ENCODE measurements around the gene MCOLN3. TPM values are rescaled to one million over a fixed set of nuclear protein-coding genes. Genes with fewer than 3 reads are reported as not detected.

MCOLN3 gene
- total RNA-seq, 1 experiment from 2014 or later: 14.2 TPM

DNA sequence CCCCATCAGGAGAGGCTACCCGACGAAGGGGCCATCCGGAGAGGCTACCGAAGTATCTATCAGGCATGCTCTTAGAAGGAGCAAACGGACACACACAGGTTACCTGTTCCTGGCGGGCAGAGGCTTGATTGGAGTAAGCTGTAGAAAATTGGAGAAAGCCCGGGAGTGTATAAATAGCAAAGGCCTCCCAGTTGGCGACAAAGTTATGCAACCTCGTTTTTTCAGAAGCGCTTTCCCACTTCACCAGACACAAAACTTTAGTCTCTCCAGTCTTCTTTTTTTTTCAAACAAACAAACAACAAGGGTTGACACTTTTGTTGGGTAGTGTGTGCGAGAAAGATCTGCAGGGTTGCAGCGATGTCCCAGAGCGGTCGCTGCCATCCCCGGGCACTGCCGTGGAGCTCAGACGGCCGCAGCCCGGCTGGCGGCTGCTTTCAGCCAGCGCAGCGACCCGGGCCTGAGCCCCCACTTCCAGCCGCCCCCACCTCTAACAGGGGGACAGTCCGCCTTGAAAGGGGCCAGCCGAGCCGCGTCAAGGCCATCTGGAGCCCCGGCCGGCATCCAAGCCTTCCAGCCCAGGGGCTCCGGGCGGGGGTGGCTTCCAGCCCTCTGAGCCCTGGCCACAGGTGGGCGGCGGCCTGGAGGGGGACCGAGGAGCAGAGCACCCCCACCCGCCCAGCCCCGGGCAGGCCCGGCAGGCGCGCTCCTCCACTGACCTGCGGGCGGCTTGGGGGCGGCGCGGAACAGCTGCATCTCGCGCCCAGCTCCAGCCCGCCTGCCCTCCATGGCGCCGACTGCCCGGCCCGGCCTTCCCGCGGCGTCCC is 616 bp downstream of the MCOLN3 start:
- POLR2A ChIA-PET: no interaction called here

DNA sequence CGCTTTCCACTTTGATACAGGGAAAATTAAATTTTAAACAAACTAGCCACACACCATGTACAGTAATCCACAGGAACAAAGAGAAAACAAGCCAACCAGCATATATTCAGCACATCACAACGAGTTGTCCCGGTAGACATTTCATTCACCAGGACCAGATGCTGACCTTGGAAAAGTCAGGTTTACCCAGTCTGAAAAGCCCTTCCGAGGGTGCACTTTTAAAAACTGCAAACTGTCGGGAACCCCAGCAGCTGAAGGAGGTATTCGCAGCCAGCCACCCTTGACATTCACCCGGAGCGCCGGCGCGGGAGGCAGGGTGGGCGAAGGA is 1.2 kb downstream of the MCOLN3 start:
- intact Hi-C loops (cut with micrococcal nuclease; ENCODE audit: unreplicated experiment) (no loop called here), in situ Hi-C loops (cut with HindIII; ENCODE audit: low pct_unique_long_range_greater_than_20kb, low sequenced_read_pairs) (no loop called here)
- DNase-seq (ENCODE audit: low read depth, low spot score) (no peak), ATAC-seq (no peak)
- no peaks in the 10 kb centered on the region for H3K9me3 ChIP-seq (ENCODE audit: control insufficient read depth, insufficient read depth, low read depth, low read length)
- H3K4me3 ChIP-seq (ENCODE audit: low read depth in 2 of 2, low read length in 2 of 2): no peak overlapping the region; a peak in 1 of 4 replicates
- H3K4me1 ChIP-seq (ENCODE audit: control insufficient read depth, insufficient read depth, low read length): peaks cover 10% of the 10 kb centered on the region
- TF ChIP-seq POLR2AphosphoS5 (IDR thresholded peaks at IDR 0.05; ENCODE audit: low read depth, low read length): no peak
- no peak for TF ChIP-seq REST (IDR thresholded peaks at IDR 0.05; ENCODE audit: insufficient read depth in 1 of 2, low read depth in 2 of 2, low read length in 1 of 2)
- TF ChIP-seq SIN3A (IDR thresholded peaks at IDR 0.05; ENCODE audit: borderline replicate concordance, insufficient read depth, low read depth, low read length): no peak
- no peak for TF ChIP-seq TCF7L2 (IDR thresholded peaks at IDR 0.05; ENCODE audit: low read depth, low read length)
- TF ChIP-seq, protein P1, sequence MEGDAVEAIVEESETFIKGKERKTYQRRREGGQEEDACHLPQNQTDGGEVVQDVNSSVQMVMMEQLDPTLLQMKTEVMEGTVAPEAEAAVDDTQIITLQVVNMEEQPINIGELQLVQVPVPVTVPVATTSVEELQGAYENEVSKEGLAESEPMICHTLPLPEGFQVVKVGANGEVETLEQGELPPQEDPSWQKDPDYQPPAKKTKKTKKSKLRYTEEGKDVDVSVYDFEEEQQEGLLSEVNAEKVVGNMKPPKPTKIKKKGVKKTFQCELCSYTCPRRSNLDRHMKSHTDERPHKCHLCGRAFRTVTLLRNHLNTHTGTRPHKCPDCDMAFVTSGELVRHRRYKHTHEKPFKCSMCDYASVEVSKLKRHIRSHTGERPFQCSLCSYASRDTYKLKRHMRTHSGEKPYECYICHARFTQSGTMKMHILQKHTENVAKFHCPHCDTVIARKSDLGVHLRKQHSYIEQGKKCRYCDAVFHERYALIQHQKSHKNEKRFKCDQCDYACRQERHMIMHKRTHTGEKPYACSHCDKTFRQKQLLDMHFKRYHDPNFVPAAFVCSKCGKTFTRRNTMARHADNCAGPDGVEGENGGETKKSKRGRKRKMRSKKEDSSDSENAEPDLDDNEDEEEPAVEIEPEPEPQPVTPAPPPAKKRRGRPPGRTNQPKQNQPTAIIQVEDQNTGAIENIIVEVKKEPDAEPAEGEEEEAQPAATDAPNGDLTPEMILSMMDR (IDR thresholded peaks at IDR 0.05): no peak
- no peaks in the 10 kb centered on the region for H3K36me3 ChIP-seq (ENCODE audit: control insufficient read depth, insufficient read depth, low read length)
- peaks cover 36% of the 10 kb centered on the region for H3K27me3 ChIP-seq (ENCODE audit: control insufficient read depth, insufficient read depth, low read length)
- H3K27ac ChIP-seq (ENCODE audit: low read length): no peak overlapping the region
- CTCF ChIA-PET: no interaction called here
- no TSS peak for BruUV-seq (replicated peaks)
- POLR2A ChIA-PET: no interaction called here

More for the DNA sequence above, 616 bp downstream of the MCOLN3 start:
- ATAC-seq: peak; percentile 88
- in situ Hi-C loops (cut with HindIII; ENCODE audit: low pct_unique_long_range_greater_than_20kb, low sequenced_read_pairs): no loop called here
- Histone ChIP-seq H3K36me3 (ENCODE audit: control insufficient read depth, insufficient read depth, low read length) (no peaks in the 10 kb centered on the region), H3K4me3 (ENCODE audit: low read depth in 2 of 2, low read length in 2 of 2) (peak overlapping the region; percentile 51 to 53), H3K27ac (ENCODE audit: low read length) (no peak overlapping the region), H3K27me3 (ENCODE audit: control insufficient read depth, insufficient read depth, low read length) (peaks cover 36% of the 10 kb centered on the region), H3K4me1 (ENCODE audit: control insufficient read depth, insufficient read depth, low read length) (peaks cover 10% of the 10 kb centered on the region), H3K9me3 (ENCODE audit: control insufficient read depth, insufficient read depth, low read depth, low read length) (no peaks in the 10 kb centered on the region)
- TF ChIP-seq, protein P1 (IDR thresholded peaks at IDR 0.05): no peak
- TF ChIP-seq SIN3A (IDR thresholded peaks at IDR 0.05; ENCODE audit: borderline replicate concordance, insufficient read depth, low read depth, low read length) (no peak), REST (IDR thresholded peaks at IDR 0.05; ENCODE audit: insufficient read depth in 1 of 2, low read depth in 2 of 2, low read length in 1 of 2) (no peak), POLR2AphosphoS5 (IDR thresholded peaks at IDR 0.05; ENCODE audit: low read depth, low read length) (no peak), TCF7L2 (IDR thresholded peaks at IDR 0.05; ENCODE audit: low read depth, low read length) (no peak)
- intact Hi-C loops (cut with micrococcal nuclease; ENCODE audit: unreplicated experiment): no loop called here
- DNase-seq (ENCODE audit: low read depth, low spot score): no peak
- CTCF ChIA-PET: interaction anchor here (0.8 kb wide), 1 partner anchor 103 kb away, joined by 3 read pairs; no protein-coding TSS in a partner anchor
- no TSS peak for BruUV-seq (replicated peaks)
